GM04504 (cell line): Measurements from ENCODE around the gene TMEM63B.
"Not testable (repeated sequence)": the region's sequence is repeated elsewhere in the genome, so short reads cannot be mapped to it uniquely, and the experiment has no call there.

Source experiments
- DNase-seq: peaks from one replicate; pipeline ENCODE4 v3.0.0-alpha.2; 2012; ENCODE audit warnings: low read depth

Gene TMEM63B

DNA sequence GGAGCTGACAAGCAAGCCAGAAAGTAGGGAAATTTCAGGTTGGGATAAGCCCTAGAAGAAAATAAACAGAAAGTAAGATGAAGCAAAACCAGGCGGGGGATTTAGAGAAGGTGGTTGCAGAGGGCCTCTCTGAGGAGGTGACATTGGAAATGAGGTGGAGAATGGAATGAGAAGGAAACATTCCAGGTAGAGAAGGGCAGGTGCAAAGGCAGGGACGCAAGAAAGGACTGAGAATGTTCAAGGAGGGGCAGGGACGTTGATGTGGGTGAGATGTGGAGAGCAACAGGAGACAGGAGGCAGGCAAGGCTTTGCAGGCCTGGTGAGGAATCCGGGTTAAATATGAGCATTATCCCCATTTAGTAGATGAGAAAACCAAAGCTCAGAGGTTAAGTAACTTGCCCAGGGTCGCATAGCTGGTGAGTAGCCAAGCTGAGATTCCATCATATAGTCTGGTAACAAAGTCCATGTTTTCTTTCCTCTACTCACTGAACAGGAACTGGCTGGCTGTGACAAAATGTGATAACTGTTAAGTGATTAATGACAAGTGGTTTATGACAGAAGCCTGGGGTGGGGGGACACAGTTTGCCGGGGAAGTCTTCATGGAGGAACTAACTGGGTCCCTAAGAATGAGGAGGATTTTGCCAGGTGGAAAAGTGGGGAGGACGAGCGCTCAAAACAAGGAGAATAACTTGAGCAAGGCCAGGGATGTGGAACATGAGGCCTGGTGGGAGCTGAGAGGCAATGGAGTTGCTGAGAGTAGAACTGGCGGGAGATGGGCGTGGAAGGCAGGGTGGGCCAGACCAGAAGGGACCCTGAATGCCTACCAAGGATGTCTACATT lies 32.7 kb upstream of the TMEM63B start:
- DNase-seq = no peak

DNA sequence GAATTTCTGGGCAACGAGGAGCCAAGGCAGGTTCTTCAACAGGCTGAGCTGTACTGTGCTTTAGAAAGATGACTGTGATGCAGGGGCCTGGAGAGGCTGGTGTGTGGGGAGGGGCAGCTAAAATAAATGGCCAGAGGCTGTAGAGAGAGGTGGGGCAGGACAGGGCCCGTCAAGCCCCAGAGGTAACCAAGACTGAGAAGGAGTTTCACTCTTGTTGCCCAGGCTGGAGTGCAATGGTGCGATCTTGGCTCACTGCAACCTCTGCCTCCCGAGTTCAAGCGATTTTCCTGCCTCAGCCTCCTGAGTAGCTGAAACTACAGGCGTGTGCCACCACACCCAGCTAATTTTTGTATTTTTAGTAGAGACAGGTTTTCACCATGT lies 32.1 kb upstream of the TMEM63B start:
- not testable (repeated sequence) for DNase-seq

- DNase-seq = peak; percentile 58
These were observed 30.7 kb upstream of the TMEM63B start for GRCh38 chr6:44096612-44097011.

- DNase-seq = no peak
These were observed 29.5 kb upstream of the TMEM63B start for GRCh38 chr6:44097782-44098317.

- DNase-seq = no peak
These were observed 28.2 kb upstream of the TMEM63B start for GRCh38 chr6:44099192-44099591.

DNA sequence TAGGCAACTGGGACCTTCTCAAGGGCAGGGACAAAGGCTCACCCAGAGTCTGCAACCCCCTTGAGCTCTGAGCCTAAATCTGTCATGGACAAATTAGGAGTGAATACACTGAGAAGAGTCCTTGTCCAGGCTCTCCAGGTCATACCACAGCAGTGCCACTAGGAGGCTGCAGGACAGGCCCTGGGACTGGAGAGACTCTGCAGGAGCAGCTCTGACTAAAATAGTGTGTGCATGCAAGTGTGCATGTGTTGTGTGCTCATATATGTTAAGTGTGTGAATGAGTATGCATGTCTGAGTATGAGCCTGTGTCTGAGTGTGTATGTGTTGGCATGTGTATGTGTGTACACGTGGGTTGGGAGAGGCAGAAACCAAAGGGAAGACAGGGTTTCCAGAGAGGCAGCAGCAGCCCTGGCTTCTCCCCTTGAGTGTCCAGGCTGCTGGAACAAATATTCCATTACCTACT lies 27.2 kb upstream of the TMEM63B start:
- no peak for DNase-seq

DNA sequence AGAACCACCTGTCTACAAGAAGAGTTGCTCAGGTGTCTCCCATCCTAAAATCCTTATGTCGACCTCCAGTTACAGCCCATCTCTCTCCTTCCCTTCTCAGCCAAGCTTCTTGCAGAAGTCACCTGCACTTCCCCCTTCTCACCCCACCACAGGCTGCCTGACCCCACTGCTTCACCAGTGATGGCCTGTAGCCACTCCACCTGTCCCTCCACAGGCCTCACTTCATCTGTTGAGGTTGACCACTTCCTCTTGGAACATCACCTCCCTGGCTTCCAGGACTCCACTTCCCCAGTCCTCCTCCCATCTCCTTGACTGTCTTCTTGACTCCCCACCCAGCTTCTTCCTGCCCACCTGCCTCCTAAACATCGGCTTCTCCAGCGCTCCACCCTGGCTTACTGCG lies 25.5 kb upstream of the TMEM63B start:
- no peak for DNase-seq

DNA sequence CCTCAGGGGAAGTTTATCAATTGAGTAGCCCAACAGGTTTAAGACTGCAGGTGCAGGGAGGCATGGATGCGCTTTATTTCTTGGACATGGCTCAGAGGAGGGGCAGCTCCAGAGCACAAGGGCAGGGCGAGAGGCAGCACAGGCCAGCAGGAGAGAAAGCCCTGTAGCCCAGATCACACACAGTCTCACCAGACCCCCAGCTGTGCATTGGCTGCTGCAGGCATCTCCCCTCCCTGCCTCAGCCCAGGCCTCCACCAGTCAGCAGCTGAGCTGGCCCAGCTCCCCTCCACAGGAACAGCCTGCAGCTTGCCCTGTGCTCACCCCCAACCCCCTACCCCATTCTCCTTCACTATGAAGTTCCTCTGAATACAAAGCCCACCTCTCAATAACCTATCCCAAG lies 24.8 kb upstream of the TMEM63B start:
- DNase-seq = no peak

DNA sequence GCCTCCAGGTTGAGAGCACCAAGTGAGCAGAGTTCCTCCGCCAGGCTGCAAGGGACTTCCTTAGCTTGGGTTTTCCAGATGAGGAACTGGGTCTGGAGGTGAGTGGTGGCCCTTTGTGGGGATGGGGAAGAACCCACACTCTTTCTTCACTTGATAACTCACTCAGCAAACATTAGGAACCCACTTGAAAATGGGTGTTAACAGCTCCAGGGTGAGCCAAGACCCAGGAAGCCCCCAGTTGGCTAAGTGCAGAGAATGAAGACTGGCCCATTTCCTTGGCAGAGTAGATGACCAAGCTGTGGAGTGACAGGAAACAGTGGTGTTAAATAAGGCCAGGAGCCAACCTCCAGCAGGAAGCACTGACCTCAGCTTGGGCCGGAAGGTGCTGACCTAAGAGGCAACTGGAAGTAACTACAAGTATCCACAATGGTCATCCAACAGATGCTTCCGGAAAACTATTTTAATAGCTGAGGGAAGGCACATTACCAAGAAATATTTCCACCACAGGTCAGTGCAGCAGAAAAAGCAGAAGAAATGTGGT lies 22.8 kb upstream of the TMEM63B start:
- DNase-seq = no peak

DNA sequence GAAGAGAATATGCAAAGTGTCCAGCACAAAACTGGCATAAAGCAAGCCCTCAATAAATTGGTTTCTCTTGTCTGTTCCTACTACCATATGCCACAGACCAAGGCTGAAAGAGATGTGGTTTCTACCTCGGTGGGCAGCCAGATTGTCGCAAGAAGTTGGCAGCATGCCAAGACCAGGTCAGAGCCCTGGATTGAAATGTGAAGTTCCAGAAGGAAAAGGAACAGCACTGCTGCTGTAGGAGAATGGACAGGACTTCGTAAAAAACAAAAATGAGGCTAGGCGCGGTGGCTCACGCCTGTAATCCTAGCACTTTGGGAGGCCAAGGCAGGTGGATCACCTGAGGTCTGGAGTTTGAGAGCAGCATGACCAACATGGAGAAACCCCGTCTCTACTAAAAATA lies 22.2 kb upstream of the TMEM63B start:
- no peak for DNase-seq

DNA sequence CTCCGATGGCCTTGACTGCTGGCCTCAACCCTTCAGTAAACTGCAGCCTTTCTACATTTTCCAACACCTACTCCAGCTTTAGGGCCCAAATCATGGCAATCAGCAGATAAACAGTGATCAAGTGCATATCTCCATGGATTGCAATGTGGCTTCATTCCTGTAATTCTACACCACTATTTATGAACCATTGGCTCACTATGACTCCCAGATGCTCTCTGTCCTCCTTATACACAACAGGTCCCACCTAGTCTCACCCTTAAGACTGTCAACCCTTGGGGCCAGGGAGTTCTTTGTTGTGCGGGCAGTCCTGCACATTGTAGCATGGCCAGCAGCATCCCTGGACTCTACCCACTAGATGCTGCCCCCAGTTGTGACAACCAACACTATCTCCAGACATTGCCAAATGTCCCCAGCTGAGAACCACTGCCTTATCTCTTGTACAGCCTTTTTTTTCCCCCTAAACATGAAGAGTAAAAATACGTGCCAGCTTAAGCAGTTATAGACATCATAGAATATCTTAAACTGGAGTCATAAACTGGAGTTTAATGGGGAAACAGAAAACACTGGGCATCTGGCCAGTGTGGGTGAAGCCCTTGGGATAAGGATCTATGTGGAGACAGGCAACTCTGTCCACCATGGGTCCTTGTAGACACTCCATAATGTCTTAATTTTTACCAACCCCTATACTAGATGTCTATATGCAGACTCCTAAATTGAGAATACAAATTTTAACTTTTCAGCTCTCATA lies 21.2 kb upstream of the TMEM63B start:
- no peak for DNase-seq

GRCh38 chr6:44107017-44107416 lies 20.3 kb upstream of the TMEM63B start:
- DNase-seq = no peak

GRCh38 chr6:44108471-44108870 lies 18.9 kb upstream of the TMEM63B start:
- DNase-seq = no peak

DNA sequence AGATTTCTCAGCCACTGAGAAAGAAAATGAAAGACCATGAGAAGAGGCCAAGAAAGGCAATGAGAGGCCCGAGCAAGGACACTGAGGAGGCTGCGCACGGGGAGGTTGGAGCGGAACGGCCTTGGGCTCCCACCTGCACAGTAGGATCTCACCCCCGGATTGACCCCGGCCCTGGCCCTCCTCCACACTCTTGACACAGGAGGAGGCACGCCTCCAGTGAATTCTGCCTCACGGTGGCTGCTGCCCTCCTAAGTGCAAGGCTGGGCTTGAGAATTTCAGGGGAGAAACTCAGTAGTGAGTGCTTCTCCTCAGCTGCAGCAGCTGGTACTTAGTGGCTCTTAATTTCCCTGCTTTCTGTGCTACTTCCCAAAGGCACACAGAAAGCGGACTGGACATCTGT lies 18.1 kb upstream of the TMEM63B start:
- DNase-seq = no peak

DNA sequence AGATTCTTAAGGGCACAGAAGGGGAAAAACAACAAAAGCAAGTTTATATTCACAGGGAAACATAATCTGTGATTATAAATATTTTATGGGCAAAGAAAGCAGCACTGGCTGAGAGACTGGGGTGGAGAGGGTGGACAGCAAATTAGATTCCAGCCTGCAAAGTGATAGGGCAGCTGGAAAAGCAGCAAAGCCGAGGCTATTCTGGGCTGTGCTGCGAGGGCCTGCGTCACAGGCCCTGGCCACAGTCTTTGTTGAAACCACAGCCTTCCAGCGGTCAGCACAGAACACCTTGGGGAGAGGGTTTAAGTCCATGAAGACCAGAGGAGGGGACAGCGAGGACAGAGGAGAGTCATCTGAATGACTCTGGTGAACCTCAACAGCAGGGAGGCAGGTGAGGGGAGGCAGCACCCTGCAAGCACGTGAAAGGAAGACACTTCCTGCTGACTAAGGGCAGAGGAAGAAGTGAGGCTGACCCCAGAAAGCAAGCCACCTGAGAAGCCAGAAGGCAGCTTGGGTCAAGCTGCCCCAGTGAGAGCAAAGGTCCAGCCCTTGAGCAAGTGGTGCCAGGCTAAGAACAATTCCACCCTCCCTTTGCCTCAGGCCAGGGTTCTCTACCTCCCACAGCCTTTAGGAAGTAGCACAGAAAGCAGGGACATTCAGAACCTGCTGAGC lies 17.2 kb upstream of the TMEM63B start:
- no peak for DNase-seq

GRCh38 chr6:44110966-44111365 lies 16.4 kb upstream of the TMEM63B start:
- DNase-seq = no peak

GRCh38 chr6:44111434-44112417 lies 15.6 kb upstream of the TMEM63B start:
- no peak for DNase-seq

DNA sequence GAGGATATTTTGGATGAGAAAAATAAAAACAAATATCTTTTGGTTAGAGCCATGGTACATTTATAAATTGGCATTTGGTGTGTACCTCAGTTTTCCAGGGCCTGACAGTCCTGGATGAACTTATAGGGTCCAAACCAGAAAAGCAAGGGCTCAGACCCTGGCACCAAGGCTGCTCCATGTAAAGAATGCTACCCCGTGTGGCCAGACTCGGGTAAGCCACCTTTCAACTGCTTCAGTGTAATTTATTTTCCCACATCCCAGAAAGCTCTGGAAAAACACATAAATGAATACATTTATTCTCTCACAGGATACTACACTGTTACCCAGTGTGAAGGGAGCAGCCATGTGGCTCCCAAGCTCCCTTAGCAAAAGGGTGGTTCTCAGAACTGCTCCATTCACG lies 13.9 kb upstream of the TMEM63B start:
- DNase-seq = no peak

DNA sequence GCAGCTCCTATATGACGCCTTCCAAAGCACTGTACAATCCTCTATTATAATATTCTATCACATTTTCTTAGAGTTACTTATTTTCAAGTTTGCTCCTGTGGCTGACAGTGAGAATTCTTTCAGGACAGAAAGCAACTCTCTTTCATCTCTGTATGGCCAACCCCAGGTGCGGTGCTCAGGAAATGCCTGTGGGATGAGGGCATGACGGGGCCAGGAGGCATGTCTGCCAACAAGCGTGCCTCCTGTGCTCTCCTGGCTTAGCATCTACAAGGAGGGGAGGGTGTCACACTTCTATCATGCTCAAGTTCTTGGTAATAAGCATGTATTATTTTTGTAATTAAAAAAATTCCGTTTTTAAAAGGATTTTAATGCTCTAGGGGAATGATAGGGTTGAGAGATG lies 11.5 kb upstream of the TMEM63B start:
- DNase-seq = no peak

DNA sequence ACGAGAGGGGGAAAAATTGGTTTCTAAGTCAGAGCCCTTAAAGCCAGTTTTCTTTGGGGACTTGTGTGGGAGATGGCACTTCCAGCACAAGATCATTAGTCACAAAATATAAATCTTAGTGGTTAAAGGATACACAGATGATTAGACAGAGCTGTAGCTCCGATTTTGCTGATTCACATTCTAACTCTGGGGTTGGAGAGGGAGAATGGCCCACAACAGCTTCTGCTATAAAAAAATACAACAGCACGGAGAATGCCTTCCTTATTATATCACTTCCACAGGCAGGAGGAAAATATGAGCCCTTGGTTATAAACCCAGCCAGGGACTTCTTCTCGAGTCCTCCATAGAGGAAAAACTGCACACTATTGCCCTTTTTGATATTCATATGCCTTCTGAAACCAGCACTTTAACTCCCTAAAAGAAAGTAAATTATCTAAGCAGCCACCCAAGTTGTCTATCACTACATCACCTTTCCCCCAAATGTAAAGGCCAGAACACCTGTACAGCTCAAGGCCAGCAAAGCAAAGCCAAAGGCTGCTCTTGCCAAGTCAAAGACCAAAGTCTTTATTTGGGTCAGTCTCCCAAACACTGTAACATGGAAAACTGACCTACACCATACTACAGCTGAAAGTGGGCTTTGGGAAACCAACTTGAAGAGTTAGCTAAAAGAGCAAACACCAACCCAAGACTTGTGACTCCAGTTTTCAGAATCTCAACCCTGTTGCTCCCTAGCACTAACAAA lies 10.5 kb upstream of the TMEM63B start:
- DNase-seq = peak; percentile 85
